ENCODE measurements around the gene DCBLD1. TPM values are rescaled to one million over a fixed set of nuclear protein-coding genes. Genes with fewer than 3 reads are reported as not detected.
A peak's percentile ranks its signal among the peaks of the same experiment; 100 is the strongest.

DCBLD1 gene
- total RNA-seq, 1 experiment from 2014 or later, result 28.2 TPM

- Mint-ChIP-seq H3K4me1 (ENCODE audit: low read depth, unreplicated experiment) (peaks cover 10% of the 10 kb centered on the region), H3K9me3 (ENCODE audit: low read depth, unreplicated experiment) (no peaks in the 10 kb centered on the region), H3K4me3 (ENCODE audit: low read depth, unreplicated experiment) (no peak overlapping the region), H3K36me3 (ENCODE audit: insufficient read depth, unreplicated experiment) (peaks cover 25% of the 10 kb centered on the region), H3K27me3 (ENCODE audit: unreplicated experiment) (no peaks in the 10 kb centered on the region), H3K27ac (ENCODE audit: unreplicated experiment) (peak overlapping the region; percentile 72)
- DNase-seq, result no peak
- CTCF ChIA-PET, result no interaction called here
- no TSS peak for BruUV-seq (replicated peaks)
- intact Hi-C loops (cut with micrococcal nuclease; ENCODE audit: unreplicated experiment), result no loop called here
- TF ChIP-seq CTCF (IDR thresholded peaks at IDR 0.05; ENCODE audit: unreplicated experiment), result no peak
Observed at GRCh38 chr6:117536317-117536716, 53.8 kb downstream of the DCBLD1 start.

GRCh38 chr6:117538615-117539014, 56.1 kb downstream of the DCBLD1 start:
- Mint-ChIP-seq H3K27me3 (ENCODE audit: unreplicated experiment) (no peaks in the 10 kb centered on the region), H3K9me3 (ENCODE audit: low read depth, unreplicated experiment) (no peaks in the 10 kb centered on the region), H3K4me3 (ENCODE audit: low read depth, unreplicated experiment) (no peak overlapping the region), H3K36me3 (ENCODE audit: insufficient read depth, unreplicated experiment) (peaks cover 39% of the 10 kb centered on the region), H3K27ac (ENCODE audit: unreplicated experiment) (no peak overlapping the region), H3K4me1 (ENCODE audit: low read depth, unreplicated experiment) (peaks cover 10% of the 10 kb centered on the region)
- intact Hi-C loops (cut with micrococcal nuclease; ENCODE audit: unreplicated experiment), result no loop called here
- TF ChIP-seq CTCF (IDR thresholded peaks at IDR 0.05; ENCODE audit: unreplicated experiment), result no peak
- CTCF ChIA-PET, result no interaction called here
- no TSS peak for BruUV-seq (replicated peaks)
- DNase-seq, result no peak

DNA sequence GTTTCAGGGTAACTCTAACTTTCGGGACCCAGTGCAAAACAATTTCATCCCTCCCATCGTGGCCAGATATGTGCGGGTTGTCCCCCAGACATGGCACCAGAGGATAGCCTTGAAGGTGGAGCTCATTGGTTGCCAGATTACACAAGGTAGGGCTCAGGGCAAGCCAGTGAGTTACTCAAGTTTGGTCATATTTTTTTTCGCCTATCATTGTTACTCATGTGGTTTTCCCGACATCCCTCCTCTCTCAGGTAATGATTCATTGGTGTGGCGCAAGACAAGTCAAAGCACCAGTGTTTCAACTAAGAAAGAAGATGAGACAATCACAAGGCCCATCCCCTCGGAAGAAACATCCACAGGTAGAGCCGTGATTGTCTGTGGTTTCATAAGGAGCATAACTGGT, 58.2 kb downstream of the DCBLD1 start:
- no peak for DNase-seq
- CTCF ChIA-PET, result no interaction called here
- Mint-ChIP-seq H3K36me3 (ENCODE audit: insufficient read depth, unreplicated experiment) (peaks cover 39% of the 10 kb centered on the region), H3K27me3 (ENCODE audit: unreplicated experiment) (no peaks in the 10 kb centered on the region), H3K9me3 (ENCODE audit: low read depth, unreplicated experiment) (no peaks in the 10 kb centered on the region), H3K4me3 (ENCODE audit: low read depth, unreplicated experiment) (no peak overlapping the region), H3K27ac (ENCODE audit: unreplicated experiment) (no peak overlapping the region), H3K4me1 (ENCODE audit: low read depth, unreplicated experiment) (peaks cover 10% of the 10 kb centered on the region)
- no TSS peak for BruUV-seq (replicated peaks)
- intact Hi-C loops (cut with micrococcal nuclease; ENCODE audit: unreplicated experiment), result no loop called here
- no peak for TF ChIP-seq CTCF (IDR thresholded peaks at IDR 0.05; ENCODE audit: unreplicated experiment)

- no peaks in the 10 kb centered on the region for H3K9me3 Mint-ChIP-seq (ENCODE audit: low read depth, unreplicated experiment)
- peaks cover 51% of the 10 kb centered on the region for H3K36me3 Mint-ChIP-seq (ENCODE audit: insufficient read depth, unreplicated experiment)
- no peak overlapping the region for H3K27ac Mint-ChIP-seq (ENCODE audit: unreplicated experiment)
- BruUV-seq (replicated peaks), result no TSS peak
- no peaks in the 10 kb centered on the region for H3K27me3 Mint-ChIP-seq (ENCODE audit: unreplicated experiment)
- no peak for TF ChIP-seq CTCF (IDR thresholded peaks at IDR 0.05; ENCODE audit: unreplicated experiment)
- H3K4me3 Mint-ChIP-seq (ENCODE audit: low read depth, unreplicated experiment), result no peak overlapping the region
- CTCF ChIA-PET, result no interaction called here
- intact Hi-C loops (cut with micrococcal nuclease; ENCODE audit: unreplicated experiment), result no loop called here
- DNase-seq, result no peak
- H3K4me1 Mint-ChIP-seq (ENCODE audit: low read depth, unreplicated experiment), result no peaks in the 10 kb centered on the region
Observed at GRCh38 chr6:117542493-117542892, 60.0 kb downstream of the DCBLD1 start.

DNA sequence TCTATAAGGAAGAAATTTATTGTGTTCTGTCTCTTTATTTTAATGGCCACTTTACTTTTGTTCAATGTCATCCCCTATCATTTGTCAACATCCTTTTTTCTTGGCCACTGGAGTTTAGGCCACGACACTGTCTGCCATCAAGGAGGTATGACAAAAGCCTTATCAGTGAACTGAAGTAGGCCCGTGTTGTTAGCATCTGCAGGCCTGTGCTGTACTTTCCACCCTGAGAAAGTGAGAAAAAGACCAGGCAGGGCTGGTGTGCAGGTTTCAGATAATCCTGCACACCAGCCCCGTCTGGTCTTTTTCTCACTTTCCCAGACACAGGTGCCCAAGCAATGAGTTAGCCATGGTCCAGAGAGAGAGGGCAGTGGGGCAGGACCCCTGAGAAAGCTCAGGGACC, 62.2 kb downstream of the DCBLD1 start:
- DNase-seq, result no peak
- intact Hi-C loops (cut with micrococcal nuclease; ENCODE audit: unreplicated experiment), result no loop called here
- CTCF ChIA-PET, result no interaction called here
- no TSS peak for BruUV-seq (replicated peaks)
- Mint-ChIP-seq H3K4me1 (ENCODE audit: low read depth, unreplicated experiment) (peaks cover 9% of the 10 kb centered on the region), H3K36me3 (ENCODE audit: insufficient read depth, unreplicated experiment) (peaks cover 41% of the 10 kb centered on the region), H3K27ac (ENCODE audit: unreplicated experiment) (no peak overlapping the region), H3K9me3 (ENCODE audit: low read depth, unreplicated experiment) (no peaks in the 10 kb centered on the region), H3K4me3 (ENCODE audit: low read depth, unreplicated experiment) (no peak overlapping the region), H3K27me3 (ENCODE audit: unreplicated experiment) (no peaks in the 10 kb centered on the region)
- no peak for TF ChIP-seq CTCF (IDR thresholded peaks at IDR 0.05; ENCODE audit: unreplicated experiment)

Data from Calu3 (cell line).